Raji (cell line): Measurements from ENCODE around the gene PLXNA4.

ENCODE experiments used
- POLR2A ChIP-seq: IDR thresholded peaks from 2 replicates; pipeline ENCODE4 v1.6.1; 2011; ENCODE audit warnings: low read depth, low read length, control low read depth; ENCODE audit not compliant: insufficient read depth

The PLXNA4 gene

DNA sequence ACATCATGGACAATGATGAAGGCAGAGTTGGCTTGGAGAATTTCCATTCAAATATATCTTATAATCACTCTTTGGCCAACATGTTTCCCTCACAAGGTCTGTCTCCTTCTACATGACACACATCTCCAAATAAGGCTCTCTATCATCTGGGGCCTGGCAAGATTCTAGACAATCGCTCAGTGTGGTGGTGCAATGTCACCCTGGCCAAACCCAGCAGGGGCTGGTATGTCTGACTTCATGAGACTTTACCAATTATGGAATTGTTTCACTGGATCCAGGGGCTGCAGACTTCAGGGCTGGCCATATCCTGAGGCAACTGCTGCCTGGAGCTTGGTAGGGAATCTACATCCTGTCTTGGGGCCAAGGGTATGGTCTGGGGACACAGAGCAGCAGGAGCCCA is 319.0 kb downstream of the PLXNA4 start:
- no peak for TF ChIP-seq POLR2A

DNA sequence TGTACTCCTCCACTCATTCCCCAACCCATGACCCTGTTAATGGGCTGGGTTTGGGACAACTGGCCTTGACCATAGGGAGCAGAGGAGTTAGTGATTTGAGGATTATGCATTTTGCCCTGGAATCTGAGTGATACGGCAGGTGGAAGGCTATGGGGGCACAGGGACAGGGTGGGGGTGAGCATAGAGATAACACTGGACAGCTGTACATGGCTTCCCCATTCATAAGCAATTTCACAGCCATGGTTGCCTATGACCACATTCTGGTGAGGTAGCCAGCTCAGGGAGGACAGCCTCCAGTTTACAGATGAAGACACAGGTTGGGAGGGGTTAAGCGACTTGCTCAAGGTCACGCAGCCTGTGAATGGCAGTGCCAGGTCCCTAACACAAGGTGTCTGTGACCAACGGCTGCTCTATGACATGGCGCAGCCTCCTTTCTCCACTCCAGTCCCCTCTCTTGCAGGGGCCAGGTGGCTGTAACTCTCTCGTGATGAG is 319.5 kb downstream of the PLXNA4 start:
- no peak for TF ChIP-seq POLR2A

DNA sequence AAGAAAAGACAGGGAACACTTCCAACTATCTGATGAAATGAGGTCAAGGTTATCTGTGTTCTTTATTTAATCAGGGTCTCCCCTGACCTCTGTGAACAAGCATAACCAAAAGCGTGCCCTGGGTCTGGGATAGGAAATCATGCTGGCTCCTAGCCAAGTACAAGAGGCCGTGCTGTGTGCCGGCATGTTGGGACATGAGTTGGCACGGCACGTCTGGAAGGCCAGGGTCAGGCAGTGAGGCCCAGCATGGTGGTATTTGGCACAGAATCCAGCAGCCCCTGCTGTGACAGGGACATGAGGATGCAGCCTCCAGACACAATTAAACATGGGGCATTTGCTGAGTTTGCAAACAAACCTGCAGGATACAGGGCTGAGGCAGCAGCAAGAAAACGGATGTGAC is 320.4 kb downstream of the PLXNA4 start:
- no peak for TF ChIP-seq POLR2A

DNA sequence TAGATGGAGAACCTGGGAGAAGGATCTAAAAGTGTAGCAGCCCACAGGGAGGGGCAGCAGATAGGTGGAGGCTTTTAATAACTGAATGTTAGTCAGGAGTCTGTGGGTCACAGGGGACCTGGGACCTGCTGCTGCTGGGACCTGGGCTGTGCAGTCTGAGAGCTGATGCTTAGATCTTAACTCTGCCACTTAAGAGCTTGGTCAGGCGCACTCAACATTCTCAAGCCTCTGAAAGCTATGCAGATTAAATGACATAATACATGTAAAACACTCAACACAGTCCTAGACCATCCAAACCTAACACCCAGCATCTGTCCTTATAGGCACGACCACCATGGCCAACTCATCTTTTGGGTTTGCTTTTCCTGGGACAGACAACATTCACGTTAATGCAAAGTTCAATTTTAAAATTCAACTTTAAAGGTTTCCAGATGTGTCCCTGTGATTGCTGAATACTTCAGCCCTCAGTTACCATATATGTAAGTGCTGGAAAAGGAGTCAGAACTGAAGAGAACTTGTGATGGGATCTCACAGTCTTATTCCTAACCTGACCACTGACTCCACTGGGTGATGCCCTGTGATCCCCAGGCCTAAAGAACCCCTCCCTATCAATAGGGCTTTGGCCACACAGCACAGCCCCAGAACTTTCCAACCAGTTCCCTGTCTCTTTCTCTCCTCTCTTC is 321.0 kb downstream of the PLXNA4 start:
- TF ChIP-seq POLR2A, result no peak

DNA sequence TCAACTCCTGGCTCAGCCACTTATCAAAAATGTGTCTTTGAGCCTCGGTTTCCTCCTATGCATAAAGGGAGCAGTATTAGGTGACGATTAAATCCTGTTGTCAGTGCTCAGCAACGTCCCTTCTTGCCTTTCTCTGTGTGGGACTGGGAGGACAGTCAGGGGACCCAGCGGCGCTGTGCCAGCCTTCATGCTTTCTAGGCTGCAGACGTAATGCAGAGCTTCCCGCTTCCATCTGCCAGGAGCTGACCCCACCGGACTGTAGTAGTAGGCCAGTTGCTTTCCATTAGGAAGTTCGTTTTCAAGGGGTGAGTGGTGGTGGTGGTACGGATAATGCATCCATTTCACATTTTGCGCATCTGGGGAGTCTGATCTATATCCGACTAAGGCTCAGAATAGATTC is 321.8 kb downstream of the PLXNA4 start:
- no peak for TF ChIP-seq POLR2A

DNA sequence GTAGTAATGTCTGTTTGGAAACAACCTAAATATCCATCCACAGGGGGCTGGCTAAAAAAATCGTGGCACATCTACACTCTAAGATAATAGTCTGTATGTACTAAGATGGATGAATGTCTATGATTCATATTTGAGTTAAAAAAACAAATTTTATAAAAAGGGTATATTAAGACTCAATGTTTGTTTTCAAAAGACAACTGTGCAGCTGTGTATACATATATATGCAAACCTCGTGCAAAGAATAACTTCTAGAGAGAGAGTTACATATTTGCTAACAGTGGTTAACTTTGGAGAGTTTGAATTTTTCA is 323.5 kb downstream of the PLXNA4 start:
- TF ChIP-seq POLR2A, result no peak

DNA sequence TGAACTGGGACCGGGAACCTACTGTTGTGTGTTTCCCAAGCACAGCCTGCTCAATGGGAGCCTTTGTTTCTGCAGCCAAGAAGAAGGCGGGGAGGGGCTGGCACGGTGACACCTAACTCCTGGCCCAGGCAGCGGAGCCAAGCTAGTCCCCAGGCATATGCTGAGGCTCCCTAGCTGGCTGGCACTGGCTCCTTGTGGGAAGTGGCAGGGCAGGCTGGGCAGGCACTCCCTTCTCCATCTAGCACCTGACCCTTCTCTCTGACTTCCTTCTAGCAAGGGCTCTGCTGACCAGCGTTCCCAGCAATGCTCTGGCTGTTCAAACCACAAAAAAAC is 325.0 kb downstream of the PLXNA4 start:
- TF ChIP-seq POLR2A, result no peak

DNA sequence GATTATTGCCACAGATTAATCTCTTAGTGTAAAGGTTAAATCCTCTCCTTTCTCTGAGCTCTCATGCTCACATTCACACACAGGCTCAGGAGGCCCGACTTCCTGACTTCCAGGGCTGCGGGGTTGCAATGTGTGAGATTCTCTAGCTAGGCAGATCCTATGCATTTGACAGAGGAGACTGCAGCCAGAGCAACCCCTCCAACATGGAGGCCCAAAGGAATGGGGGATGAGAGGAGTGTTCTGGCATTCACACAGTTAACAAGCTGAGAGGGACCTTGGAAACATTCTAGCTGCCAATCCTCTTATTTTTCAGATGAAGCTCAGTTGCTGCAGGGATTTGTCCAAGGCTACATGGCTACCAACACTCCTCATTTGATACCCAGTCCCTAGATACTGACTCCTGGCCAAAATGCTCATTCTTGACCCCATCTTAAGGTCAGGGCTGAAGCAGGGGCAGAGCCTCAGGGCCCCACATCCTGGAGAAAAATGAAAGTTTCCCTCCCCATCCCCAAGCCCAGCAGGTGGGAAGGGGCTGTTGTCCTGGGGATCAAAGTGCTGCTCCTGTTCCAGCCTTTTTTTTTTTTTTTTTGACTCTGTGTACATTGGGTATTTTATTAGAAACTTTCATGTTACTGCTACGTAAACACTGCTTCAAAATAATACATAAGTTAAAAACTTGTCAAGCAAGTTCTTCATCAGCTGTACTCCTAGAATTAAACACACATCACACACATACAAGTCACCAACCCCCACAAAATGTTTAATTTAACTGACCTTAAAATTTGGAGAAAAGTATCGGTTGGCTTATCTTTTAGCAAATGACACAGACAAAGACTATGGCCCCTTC is 325.6 kb downstream of the PLXNA4 start:
- TF ChIP-seq POLR2A, result no peak

DNA sequence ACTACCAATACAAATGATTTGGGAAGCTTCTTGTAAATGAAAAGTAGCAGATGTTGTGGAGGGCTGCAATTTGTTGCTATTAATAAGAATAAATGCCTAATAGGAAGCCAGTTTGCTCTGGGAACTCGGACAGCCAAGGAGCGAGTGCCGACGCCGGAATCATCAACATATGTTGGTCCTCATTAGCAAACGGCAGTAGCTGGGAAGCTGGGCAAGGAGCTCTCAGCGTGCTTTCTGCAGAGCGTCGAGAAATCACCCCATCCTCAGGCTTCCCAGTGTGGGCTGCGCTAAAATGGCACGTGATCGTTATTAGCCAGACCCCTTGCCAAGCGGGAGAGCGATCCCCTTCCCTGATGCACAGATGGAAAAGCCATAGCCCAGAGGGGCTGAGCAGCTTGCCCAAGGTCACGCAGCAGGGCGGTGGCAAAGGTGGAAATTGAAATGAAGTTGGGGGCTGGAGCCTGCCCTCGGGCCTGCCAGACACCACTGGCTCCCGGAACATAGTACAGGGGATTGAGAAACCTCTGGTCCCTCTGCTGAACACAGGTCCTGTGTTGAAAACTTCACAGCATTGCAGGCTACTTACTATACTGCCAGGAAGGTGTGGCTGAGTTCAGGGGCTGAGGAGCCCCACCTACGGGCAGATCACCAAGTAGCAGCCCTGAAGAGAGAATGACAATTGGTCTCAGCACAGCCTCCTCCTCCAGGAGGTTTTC is 326.9 kb downstream of the PLXNA4 start:
- no peak for TF ChIP-seq POLR2A

DNA sequence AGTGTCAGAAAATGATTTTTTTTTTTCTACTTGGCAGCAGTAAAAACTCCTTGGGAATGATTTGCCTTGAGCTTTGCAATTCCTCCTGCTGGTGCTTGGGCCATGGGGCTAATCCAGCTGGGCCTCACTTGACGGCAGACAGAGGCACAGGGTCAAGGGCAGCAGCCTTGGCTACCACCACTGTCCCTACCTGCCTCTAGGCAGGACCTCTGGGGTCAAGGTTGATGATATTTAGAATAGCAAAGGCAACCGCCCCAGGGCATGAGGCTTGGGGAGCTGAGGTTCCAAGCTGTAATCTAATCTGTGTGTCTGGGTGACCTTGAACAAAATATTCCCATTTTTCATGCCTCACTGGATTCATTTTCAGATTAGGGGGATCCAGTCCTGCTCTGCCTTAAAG is 327.4 kb downstream of the PLXNA4 start:
- TF ChIP-seq POLR2A, result no peak

DNA sequence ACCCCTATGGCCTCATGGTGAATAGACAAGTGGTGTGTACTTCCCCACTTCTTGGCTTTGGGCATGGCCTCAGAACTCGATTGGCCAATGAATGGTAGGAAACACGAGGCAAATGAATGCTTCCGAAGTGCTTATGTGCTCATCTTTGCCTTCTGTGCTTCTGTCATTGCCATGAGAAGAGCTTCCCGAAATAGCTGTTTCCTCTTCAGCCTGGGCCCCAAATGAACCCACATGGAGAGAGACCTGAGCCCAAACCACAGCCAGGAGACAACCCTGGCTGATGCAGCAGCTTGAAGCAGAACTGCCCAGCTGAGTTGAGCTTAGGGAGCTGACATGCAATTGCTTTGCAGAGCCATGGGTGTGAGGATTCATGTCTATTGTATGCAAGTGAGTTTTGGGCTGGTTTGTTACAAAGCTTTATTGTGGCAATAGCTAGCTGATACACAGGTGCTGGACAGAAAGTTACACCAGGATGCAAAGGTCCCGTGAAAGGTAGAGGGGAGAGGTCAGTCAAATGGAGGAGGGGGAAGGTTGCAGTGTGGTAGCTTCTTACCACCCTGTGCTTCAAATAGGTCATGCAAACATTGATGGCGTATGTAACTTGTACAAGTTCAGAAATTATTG is 328.2 kb downstream of the PLXNA4 start:
- TF ChIP-seq POLR2A, result no peak

DNA sequence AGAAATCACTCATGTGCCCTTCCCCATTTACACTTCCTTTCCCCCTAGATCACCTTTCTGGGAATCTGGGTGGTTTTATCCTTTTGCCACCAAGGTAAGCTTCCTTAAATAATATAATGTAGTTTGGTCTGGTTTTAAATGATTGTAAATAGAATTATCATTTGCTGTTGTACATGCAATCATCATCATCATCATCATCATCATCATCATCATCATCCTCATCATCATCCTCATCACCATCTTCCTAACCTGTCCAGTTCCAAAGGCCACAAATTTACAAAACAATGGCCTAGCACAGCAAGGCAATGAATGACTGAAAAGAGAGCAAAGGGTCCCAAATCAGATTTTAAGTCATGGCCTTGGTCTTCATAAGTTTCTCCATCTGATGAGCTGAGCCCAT is 329.7 kb downstream of the PLXNA4 start:
- no peak for TF ChIP-seq POLR2A

DNA sequence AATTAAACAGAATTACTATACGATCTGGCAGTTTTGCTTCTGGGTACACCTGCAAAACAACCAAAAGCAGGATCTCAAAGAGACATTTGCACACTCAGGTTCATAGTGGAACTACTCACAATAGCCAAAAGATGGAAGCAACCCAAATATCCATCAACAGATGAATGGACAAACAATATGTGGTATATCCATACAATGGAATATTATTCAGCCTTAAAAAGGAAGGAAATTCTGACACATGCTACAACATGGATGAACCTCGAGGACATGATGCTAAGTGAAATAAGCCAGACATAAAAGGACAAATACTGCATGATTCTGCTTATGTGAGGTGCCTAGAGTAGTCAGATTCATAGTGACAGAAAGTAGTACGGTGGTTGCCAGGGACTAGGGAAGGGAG is 330.7 kb downstream of the PLXNA4 start:
- no peak for TF ChIP-seq POLR2A

DNA sequence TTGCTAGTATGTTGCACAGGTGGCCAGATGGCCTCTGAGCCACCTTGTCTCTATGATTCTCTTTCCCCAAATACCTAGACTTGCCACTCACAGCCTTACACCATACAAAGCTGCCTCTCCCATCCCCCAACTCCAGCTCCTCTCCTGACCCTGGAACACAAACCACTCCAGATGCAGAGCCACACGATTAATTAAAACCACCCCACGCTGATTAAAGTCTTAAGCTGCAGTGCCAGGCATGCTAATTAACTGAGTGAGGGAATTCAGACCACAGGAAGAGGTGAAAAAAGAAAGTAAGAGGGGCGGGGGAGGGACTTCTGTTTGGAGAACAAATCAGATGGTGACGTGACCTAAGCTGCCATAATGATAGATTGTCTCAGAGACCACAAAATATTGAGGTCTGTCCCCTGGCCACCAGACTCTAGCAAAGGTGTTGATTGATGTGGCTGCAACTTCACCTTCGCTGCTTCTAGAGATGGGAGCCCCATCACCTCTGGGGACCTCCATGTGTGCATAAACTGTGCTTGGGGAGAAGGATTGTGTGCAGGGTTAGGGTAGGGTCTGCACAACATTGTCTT is 331.3 kb downstream of the PLXNA4 start:
- TF ChIP-seq POLR2A, result no peak

DNA sequence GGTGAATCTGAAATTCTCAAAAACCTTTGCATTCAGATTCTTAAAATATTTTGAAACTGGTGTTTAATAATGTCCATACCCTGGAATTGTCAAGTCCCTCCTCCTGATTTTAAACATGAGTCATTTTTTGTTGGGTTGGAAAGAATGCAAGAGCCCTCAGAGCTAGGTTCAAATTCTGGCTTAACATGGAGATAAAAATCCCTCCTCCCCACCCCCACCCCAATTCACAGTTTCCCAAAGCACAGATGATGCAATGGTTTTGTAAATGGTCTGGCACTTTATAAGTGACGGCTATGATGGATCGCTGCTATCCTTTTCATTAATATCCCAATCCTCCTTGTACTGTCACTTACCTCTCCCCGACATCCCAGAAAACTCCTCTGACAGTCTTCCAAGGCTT is 332.8 kb downstream of the PLXNA4 start:
- TF ChIP-seq POLR2A, result no peak

DNA sequence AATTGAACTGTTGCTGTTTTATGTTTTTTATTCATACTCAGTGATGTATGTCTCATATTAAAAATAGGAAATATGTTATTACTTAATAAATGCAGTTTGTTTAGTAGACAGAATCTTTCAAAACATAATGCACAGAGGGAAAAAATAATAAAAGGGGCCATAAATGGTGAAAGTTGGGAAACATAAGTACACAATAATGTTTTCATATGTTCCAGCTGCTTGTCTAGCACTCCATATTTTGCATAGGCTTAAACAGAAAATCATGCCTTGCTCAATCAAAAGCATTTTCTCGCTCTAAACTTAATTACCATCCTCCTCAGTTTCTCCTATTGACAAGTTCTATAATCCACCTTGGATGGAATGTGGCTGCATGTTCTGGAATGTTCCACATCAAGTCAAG is 333.2 kb downstream of the PLXNA4 start:
- TF ChIP-seq POLR2A, result no peak

DNA sequence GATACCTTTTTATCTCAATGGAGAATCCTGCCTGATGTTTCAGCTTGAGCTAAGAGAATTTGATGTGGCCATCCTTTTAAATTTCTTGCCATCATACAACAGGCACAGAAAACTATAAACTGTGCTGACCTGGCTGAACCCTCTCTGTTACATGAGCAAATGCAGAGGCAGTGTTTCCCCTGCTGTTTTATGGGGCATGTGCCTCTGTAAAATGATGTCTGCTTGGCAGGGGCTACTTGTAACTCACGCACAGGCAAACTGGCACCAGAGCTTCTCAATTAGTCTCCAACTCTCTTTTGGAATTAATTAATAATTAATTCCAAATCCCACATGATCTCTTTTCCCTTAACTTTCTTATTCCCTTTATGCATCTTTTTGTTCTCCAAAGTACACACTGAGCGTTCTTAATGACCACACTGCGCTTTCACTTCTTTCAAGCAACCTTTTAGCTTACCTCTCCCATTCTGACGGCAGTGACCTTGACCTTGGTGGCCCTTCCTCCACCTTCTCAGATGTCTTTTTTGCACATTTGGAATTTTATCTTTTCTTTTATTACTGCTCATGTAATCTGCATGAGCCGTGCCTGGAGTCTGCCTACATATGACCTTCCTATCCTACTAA is 334.0 kb downstream of the PLXNA4 start:
- no peak for TF ChIP-seq POLR2A
